ENCODE measurements around the gene SLC2A11. TPM values are rescaled to one million over a fixed set of nuclear protein-coding genes. Genes with fewer than 3 reads are reported as not detected.

SLC2A11 gene
- total RNA-seq, 1 experiment from 2014 or later: 17.2 TPM

DNA sequence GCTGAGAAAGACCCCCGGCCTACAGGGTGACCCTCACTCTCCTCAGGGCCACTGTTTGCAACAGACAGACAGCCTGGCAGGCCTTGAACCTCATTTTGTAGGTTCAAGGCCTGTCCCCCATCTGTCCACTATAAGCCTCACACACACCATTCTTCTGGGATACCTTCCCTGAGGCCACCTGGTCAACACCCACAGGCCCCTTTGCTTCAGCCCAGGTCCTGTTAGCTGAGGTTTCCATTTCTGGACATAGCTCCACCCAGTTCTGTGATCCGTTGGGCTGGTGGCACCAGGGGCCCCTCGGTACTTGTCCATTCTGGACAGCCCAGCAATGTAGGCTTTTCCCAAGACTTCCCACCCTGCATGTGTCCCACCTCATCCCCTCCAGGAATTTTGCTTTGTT lies 39.6 kb downstream of the SLC2A11 start:
- ATAC-seq: no peak
- no peaks in the 10 kb centered on the region for H3K27me3 ChIP-seq (ENCODE audit: insufficient read depth, low read length)
- H3K9me2 ChIP-seq (ENCODE audit: insufficient read depth): no peaks in the 10 kb centered on the region
- intact Hi-C loops (cut with micrococcal nuclease): no loop called here
- H4K20me1 ChIP-seq (ENCODE audit: insufficient read depth): peaks cover 7% of the 10 kb centered on the region; the same call in 1 of the 2 replicates
- no peak overlapping the region for H2AFZ ChIP-seq (ENCODE audit: low read depth, low read length, poor library complexity, severe bottlenecking)
- H3K36me3 ChIP-seq (ENCODE audit: control insufficient read depth in 1 of 2, insufficient read depth in 2 of 2, low read length in 2 of 2): peaks cover 12 to 23% of the 10 kb centered on the region in 2 experiments; a peak in 3 of 4 replicates
- H3K4me1 ChIP-seq (ENCODE audit: control insufficient read depth in 1 of 2, insufficient read depth in 2 of 2, low read length in 2 of 2): peaks cover 16 to 31% of the 10 kb centered on the region in 2 experiments
- H3K9ac ChIP-seq (ENCODE audit: low read length): no peak overlapping the region
- CTCF ChIA-PET: no interaction called here
- peaks cover 25% of the 10 kb centered on the region for H3K79me2 ChIP-seq (ENCODE audit: insufficient read depth, low read length)
- no TSS peak for BruUV-seq (replicated peaks)
- no peak overlapping the region for H3K4me3 ChIP-seq (replicated peaks in 1 of 2; ENCODE audit: low read depth in 1 of 2, low read length in 2 of 2)
- POLR2A ChIA-PET: no interaction called here
- H3K9me3 ChIP-seq (ENCODE audit: control insufficient read depth in 1 of 2, insufficient read depth in 1 of 2, low read depth in 1 of 2, low read length in 2 of 2): no peaks in the 10 kb centered on the region
- no peak for DNase-seq (ENCODE audit: low read depth, low spot score)
- TF ChIP-seq POLR2A (IDR thresholded peaks at IDR 0.05; ENCODE audit: borderline replicate concordance, extremely low read depth, insufficient read depth, insufficient read length) (no peak), SP1 (IDR thresholded peaks at IDR 0.05; ENCODE audit: low read depth) (no peak), SIN3A (IDR thresholded peaks at IDR 0.05; ENCODE audit: low read depth) (no peak), ZFX (IDR thresholded peaks at IDR 0.05) (no peak)
- TF ChIP-seq, protein P1, sequence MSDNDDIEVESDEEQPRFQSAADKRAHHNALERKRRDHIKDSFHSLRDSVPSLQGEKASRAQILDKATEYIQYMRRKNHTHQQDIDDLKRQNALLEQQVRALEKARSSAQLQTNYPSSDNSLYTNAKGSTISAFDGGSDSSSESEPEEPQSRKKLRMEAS (IDR thresholded peaks at IDR 0.05): no peak
- TF ChIP-seq, protein P2, sequence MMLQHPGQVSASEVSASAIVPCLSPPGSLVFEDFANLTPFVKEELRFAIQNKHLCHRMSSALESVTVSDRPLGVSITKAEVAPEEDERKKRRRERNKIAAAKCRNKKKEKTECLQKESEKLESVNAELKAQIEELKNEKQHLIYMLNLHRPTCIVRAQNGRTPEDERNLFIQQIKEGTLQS (IDR thresholded peaks at IDR 0.05): no peak
- H3K27ac ChIP-seq (ENCODE audit: low read depth, low read length): no peak overlapping the region
- H3K4me2 ChIP-seq (ENCODE audit: low read length): no peak overlapping the region
- RAD21 ChIA-PET (ENCODE audit: low non-redundant PET in 1 of 2, low total read pairs in 2 of 2, uncharacterized antibody in 2 of 2, unreplicated experiment in 2 of 2): no interaction called here

DNA sequence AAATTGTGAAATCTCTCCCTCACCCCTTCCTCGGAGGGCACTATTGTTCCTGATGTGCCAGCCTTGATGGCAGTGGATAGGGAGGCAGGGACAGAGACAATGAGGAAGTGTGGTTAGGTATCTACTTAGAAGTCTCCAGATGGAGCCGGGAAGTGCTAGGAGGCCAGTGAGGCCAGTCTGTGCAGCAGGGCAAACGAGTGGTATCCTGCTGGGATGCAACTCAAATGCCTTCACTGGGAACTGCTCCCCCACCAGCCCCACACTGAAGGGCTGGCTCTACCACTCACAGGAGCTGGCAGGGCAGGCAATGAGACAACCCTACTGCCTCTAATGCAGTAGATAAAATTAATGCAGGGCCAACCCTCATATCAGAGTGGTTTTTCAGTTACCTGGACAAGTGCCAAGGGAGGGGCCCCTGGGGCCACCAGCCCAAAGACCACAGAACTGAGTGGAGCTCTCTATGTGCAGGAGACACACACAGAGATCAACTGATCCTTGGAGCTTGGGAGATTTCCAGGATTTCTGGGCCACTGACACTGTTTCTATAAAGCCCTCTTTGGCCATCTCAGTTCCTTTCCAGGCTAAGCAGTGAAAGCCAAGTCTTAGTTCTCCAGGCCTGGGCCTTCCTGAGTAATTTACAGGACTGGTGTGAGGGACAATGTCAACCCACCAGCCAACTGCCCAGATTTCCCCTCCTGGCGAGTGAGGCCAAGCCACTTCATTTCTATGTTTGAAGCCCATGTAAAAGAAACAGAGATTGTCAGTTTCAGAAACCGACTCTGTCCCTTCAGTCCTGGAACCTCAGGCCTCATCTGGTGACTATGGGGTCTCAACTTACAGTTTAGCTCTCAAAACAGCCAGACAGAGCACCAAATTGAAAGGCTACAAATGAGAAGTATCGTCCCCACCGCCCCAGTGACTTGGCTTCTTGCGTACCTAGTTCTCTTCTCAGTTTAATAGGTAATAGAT lies 40.6 kb downstream of the SLC2A11 start:
- Histone ChIP-seq H3K9me3 (ENCODE audit: control insufficient read depth in 1 of 2, insufficient read depth in 1 of 2, low read depth in 1 of 2, low read length in 2 of 2) (no peaks in the 10 kb centered on the region), H4K20me1 (ENCODE audit: insufficient read depth) (peaks cover 7% of the 10 kb centered on the region; the same call in 1 of the 2 replicates), H3K36me3 (ENCODE audit: control insufficient read depth in 1 of 2, insufficient read depth in 2 of 2, low read length in 2 of 2) (peaks cover 12 to 23% of the 10 kb centered on the region in 2 experiments; a peak in 3 of 4 replicates), H3K4me1 (ENCODE audit: control insufficient read depth in 1 of 2, insufficient read depth in 2 of 2, low read length in 2 of 2) (peaks cover 12 to 26% of the 10 kb centered on the region in 2 experiments), H3K9ac (ENCODE audit: low read length) (no peak overlapping the region), H3K4me2 (ENCODE audit: low read length) (no peak overlapping the region), H3K79me2 (ENCODE audit: insufficient read depth, low read length) (peaks cover 25% of the 10 kb centered on the region), H2AFZ (ENCODE audit: low read depth, low read length, poor library complexity, severe bottlenecking) (no peak overlapping the region), H3K4me3 (replicated peaks in 1 of 2; ENCODE audit: low read depth in 1 of 2, low read length in 2 of 2) (no peak overlapping the region), H3K27ac (ENCODE audit: low read depth, low read length) (no peak overlapping the region), H3K27me3 (ENCODE audit: insufficient read depth, low read length) (no peaks in the 10 kb centered on the region), H3K9me2 (ENCODE audit: insufficient read depth) (no peaks in the 10 kb centered on the region)
- ATAC-seq (no peak), DNase-seq (ENCODE audit: low read depth, low spot score) (no peak)
- TF ChIP-seq POLR2AphosphoS5 (IDR thresholded peaks at IDR 0.05; ENCODE audit: low read depth, low read length) (peak; percentile 55), EGR1 (IDR thresholded peaks at IDR 0.05; ENCODE audit: low read depth) (no peak), SIN3A (IDR thresholded peaks at IDR 0.05; ENCODE audit: low read depth) (no peak), ZFX (IDR thresholded peaks at IDR 0.05) (no peak), POLR2A (IDR thresholded peaks at IDR 0.05; ENCODE audit: borderline replicate concordance, extremely low read depth, insufficient read depth, insufficient read length) (peak; percentile 17), SRF (IDR thresholded peaks at IDR 0.05; ENCODE audit: low read depth) (no peak)
- TF ChIP-seq, protein P2 (IDR thresholded peaks at IDR 0.05): no peak
- POLR2A ChIA-PET: interaction anchor here (0.5 kb wide), 1 partner anchor 306 kb away, joined by 4 read pairs; no protein-coding TSS in a partner anchor
- intact Hi-C loops (cut with micrococcal nuclease): no loop called here
- RAD21 ChIA-PET (ENCODE audit: low non-redundant PET in 1 of 2, low total read pairs in 2 of 2, uncharacterized antibody in 2 of 2, unreplicated experiment in 2 of 2): no interaction called here
- no TSS peak for BruUV-seq (replicated peaks)
- CTCF ChIA-PET: no interaction called here
